ENCODE data around the gene HCN4.
A peak's percentile ranks its signal among the peaks of the same experiment; 100 is the strongest.
"Not testable (repeated sequence)": the region's sequence is repeated elsewhere in the genome, so short reads cannot be mapped to it uniquely, and the experiment has no call there.

Gene HCN4

GRCh38 chr15:73323956-73324355 lies 44.8 kb downstream of the HCN4 start:
- no peak for DNase-seq

- DNase-seq, result no peak
Observed at GRCh38 chr15:73323374-73323955, 45.3 kb downstream of the HCN4 start.

GRCh38 chr15:73322665-73323373 lies 45.9 kb downstream of the HCN4 start:
- no peak for DNase-seq

GRCh38 chr15:73321496-73322450 lies 47.0 kb downstream of the HCN4 start:
- peak in 1 of 3 experiments; percentile 18 for DNase-seq

GRCh38 chr15:73320619-73321180 lies 48.1 kb downstream of the HCN4 start:
- no peak for DNase-seq

GRCh38 chr15:73319460-73320245 lies 49.1 kb downstream of the HCN4 start:
- DNase-seq, result peak in 2 of 3 experiments; percentile 33 to 67

GRCh38 chr15:73318463-73319351 lies 50.1 kb downstream of the HCN4 start:
- peak; percentile 33 to 98 (median 96) for DNase-seq

- DNase-seq, result peak in 2 of 3 experiments; percentile 79 to 83
Observed at GRCh38 chr15:73317651-73318462, 50.9 kb downstream of the HCN4 start.

- no peak for DNase-seq
Observed at GRCh38 chr15:73313861-73314260, 54.9 kb downstream of the HCN4 start.

- DNase-seq, result peak; percentile 3 to 81 (median 39)
Observed at GRCh38 chr15:73308305-73308704, 60.5 kb downstream of the HCN4 start.

- peak; percentile 78 to 95 (median 92) for DNase-seq
Observed at GRCh38 chr15:73305331-73306211, 63.2 kb downstream of the HCN4 start.

GRCh38 chr15:73303636-73304035 lies 65.1 kb downstream of the HCN4 start:
- no peak for DNase-seq

- not testable (repeated sequence) for DNase-seq
Observed at GRCh38 chr15:73300286-73300685, 68.5 kb downstream of the HCN4 start.

- no peak for DNase-seq
Observed at GRCh38 chr15:73298522-73299245, 70.1 kb downstream of the HCN4 start.

GRCh38 chr15:73296609-73297353 lies 72.0 kb downstream of the HCN4 start:
- no peak for DNase-seq

- no peak for DNase-seq
Observed at GRCh38 chr15:73295630-73296286, 73.0 kb downstream of the HCN4 start.

GRCh38 chr15:73293773-73294172 lies 75.0 kb downstream of the HCN4 start:
- DNase-seq, result no peak

Data from NCI-H1417 (cell line).